HT-29 (cell line): ENCODE data around the gene MOB3B. TPM values are rescaled to one million over a fixed set of nuclear protein-coding genes. Genes with fewer than 3 reads are reported as not detected.

ENCODE experiments used
- DNase-seq: peaks from one replicate; pipeline ENCODE4 v3.0.0-alpha.2; 2015; ENCODE audit warnings: low spot score
- total RNA-seq: library from RNA; depleted of rRNA; stranded (reverse); fragments of >200 nt; shearing (Covaris generic); gene quantifications from 2 replicates; pipeline ENCODE4 v1.2.3, GENCODE V29; 2014

Gene MOB3B
- total RNA-seq, 1 experiment from 2014 or later = 3.1 TPM

GRCh38 chr9:27541740-27542139 is 12.1 kb upstream of the MOB3B start:
- DNase-seq = no peak

DNA sequence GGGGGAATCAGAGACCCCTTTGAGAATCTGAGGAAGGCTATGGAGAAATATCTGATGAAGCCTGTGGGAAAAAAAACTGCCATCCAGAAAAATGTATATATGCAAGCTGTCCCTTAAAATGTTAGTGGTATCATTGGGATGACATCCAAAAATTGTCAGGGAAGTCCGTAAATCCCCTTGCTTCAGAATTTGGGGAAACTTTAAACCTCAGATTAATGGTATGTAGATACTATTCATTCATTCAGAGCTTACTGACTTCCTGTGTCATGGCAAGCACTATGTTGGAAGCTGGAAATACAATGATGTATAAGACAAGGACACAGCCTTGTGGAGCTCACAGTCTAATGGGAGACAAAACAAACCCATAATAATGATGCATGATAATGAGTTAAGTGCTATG is 10.9 kb upstream of the MOB3B start:
- no peak for DNase-seq

GRCh38 chr9:27539479-27540441 is 10.1 kb upstream of the MOB3B start:
- DNase-seq = no peak

- DNase-seq = no peak
Observed at GRCh38 chr9:27538647-27539046, 9.0 kb upstream of the MOB3B start.

DNA sequence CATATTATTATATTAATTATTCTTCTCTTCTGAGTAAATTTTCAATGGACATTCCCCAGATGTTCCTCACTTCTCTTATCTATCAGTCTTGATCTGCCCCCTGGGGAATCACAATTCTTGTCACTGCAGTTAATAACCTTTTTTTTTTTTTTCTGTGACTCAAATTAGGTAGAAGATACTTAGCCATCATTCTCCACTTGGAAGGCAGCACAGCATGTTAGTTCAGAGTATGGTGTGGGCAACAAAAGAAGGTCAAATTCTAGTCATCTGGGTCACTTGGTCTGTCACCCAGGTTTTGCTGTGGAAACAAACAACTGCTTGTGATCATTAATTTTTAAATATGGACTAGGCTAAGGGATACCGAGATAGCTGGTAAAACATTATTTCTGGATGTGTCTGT is 8.1 kb upstream of the MOB3B start:
- DNase-seq = no peak

- DNase-seq = no peak
Observed at GRCh38 chr9:27537027-27537435, 7.4 kb upstream of the MOB3B start.

- no peak for DNase-seq
Observed at GRCh38 chr9:27536168-27536567, 6.6 kb upstream of the MOB3B start.

DNA sequence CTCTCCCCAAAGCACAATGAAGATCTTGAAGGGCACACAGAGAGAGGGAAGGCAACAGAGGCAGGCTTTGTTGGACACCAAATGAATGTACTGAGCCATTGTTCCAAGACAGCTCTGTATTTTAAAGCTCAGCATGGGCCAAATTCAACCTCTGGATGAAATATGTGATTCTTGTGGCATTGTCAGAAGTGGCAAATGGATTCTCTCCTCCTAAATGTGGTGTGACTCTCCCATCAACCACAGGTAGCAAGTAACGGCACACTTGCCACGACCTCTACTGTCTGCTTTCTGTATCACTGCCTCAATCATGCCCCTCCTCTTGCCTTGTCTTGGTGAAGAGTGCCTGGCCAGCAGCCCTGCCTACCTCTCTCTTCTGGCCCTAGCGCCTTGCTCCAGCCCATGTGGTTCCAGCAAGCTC is 6.1 kb upstream of the MOB3B start:
- peak; percentile 37 for DNase-seq

- DNase-seq = no peak
Observed at GRCh38 chr9:27534658-27535209, 5.1 kb upstream of the MOB3B start.

DNA sequence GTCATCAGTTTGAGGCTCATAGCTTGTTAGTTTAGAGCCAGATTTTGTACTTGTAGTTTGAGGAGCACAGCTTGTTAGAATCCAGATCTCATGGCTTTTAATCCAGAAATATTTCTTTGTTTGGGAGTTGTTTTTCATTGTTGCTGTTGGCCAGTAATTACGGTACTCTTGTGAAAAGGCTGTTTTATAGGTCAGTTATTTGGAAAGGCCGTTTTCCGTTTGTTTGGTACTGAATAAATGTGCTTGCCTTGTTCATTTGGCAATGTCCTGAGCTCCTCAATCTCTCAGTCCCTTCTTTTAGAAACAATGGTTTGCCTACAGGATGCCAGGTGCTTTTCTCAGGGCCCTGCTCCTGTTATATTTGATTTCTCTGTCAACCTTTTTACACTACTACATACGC is 4.5 kb upstream of the MOB3B start:
- DNase-seq = no peak

DNA sequence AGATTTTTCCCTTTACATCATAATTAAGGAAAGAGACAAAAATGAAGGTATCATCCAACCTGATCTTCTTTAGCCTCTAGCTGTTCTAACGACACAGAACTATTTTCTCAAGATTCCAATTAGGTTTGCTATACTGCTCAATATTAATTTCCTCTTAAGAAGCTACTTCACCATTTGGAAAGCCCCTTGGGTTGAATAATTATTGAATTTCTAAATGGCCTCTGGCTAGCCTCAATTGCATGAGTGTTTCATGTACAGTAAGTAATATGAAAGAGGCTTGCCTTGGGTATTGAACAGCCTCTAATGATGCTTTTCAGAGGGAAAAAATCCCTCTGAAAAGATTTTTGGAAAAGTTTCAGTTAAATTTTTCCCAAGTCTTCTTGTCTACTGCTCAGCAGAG is 3.7 kb upstream of the MOB3B start:
- no peak for DNase-seq

DNA sequence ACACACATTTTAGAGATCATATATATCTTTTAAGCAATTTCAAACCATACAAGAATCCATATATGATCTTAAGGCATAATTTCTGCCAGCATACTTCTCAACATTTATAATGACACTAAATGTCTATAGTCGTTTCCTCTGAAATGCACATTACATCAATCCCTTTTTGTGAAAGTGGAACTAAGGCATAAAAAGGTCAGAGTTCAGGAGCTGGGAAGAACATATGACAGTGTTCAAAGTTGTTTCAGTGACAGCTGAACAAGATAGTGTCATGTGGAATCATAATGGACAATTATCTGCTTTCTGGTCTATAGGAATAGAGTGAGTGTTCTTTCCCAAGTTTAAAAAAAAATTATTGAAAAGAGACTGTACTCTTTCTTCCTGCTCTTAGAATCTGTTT is 2.4 kb upstream of the MOB3B start:
- no peak for DNase-seq

DNA sequence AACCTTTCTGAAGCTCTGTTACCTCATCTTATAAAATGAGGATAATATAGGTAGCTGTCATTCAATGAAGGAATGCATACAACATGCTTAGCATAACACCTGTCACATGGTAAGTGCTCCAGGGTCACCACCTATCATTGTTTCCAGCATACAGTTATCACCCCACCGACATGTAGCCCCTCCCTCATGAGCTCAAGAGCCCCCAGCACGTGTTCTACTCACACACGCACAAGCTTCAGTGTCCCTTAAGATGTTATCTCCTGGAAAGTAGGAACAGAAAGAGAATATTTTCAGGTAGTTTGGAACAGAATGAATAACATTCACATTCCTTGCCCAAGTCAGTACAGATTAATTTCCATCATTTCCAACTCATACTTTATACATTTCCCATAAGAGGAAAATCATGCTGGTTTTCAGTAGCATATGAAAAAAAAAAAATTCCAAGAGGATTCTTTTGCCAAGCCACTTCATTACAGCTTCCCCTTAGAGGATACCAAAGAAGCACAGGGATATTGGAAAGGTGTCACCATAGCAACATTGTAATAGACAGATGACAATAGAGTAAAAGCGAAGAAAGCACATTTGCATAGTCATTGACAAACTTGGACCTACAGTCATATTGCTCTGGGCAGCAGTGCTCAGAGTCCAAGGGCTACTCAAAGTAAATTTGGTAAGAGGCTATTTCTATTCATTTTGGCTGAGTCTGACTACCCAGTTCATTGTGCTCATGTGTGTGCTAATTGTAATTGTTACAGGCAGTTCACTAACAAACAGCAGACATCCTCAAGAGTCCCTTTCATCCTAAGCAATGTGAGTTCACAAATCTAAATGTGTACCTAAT is 1.5 kb upstream of the MOB3B start:
- DNase-seq = no peak

GRCh38 chr9:27528886-27529315 is 713 bp downstream of the MOB3B start:
- DNase-seq = peak; percentile 46

- DNase-seq = peak; percentile 65
Observed at GRCh38 chr9:27528076-27528885, 1.3 kb downstream of the MOB3B start.

- DNase-seq = no peak
Observed at GRCh38 chr9:27527702-27528075, 1.9 kb downstream of the MOB3B start.

- DNase-seq = no peak
Observed at GRCh38 chr9:27524236-27524635, 5.4 kb downstream of the MOB3B start, which contains the start of gene IFNK. Gene IFNK, plus strand, starts transcription at chr9:27524290. Its CDS starts 47 bp downstream, at chr9:27524337.

DNA sequence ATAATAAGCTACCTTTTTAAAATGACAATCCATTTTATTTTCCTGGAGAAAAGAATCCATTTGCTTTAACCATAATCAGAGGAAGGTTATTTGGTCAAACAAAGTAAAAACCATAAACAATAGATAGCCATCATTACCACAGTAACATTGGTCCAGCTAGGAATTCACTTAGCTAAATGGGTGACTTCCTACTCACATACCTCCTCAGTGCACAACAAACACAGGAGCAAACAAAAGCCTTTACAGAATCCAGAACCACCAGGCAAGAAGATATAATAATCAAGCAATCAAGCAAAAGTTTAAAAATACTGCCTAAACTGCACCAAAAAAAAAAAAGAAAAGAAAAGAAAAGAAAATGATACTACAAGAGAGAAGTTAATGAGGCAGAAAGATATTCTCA is 6.5 kb downstream of the MOB3B start:
- DNase-seq = no peak

DNA sequence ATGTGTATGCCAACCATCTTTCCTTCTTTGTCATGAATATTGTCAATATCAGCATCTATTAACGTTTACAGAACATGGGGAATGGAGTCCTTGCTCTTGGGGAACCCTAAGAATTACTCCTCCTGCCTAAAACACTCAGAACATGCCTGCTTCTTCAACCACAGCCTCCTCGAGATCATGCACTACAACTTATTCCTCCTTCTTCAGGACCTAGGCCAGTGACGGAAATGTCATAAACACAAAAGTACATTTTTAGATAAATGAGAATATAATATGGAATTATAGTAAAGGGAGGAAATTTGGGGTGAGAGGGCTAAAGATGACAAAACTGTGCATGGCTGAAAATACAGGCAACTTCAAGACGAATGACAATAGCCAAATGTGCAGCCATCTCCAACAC is 8.6 kb downstream of the MOB3B start:
- DNase-seq = no peak

DNA sequence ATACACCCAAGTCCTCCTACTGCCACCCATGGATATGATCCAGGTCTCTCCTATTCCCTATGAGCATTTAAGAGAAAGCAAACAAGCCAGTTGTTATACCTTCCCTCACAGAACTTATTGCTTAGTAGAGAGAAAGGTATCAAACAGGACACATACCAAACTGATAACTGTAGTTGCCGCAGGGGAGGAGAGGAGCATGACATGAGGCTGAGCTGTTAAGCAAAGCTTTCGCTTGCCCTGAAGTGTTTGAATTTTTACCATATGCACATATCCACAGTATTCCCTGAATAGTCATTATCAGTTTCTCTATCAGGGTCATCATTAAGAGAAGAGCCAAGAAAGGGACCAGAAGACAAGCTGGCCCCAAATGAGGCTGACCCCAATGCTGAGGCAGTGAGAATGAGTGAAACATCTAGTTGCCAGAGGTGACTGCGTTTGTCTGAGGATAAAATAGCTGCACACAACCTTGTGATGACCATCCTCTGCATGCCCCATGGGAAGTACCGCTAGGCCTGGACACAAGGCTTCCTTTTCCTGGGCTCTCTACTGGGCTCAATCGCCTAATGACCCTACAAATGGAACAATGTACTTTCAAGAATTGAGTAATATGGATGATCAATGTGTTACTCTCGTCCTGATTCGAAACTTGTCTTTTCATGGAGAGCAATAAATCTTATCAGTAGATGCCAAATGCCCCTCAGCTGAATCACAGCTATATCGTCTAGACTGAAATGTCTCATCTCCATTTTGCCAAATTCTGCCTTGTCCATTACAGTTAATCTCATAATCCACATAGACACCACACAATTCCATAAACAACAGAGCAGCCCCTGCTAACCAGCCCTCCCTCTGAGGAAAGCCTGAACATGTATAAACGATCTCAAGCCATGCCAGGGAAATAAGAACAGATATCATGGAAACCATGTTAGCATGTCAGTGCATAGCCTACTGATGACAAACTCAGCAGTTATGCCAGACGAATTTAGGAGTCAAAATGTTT is 9.8 kb downstream of the MOB3B start:
- no peak for DNase-seq
